Inflammatory macrophage treated with lipopolysaccharide for 4 hours (primary cell): ENCODE results near the gene ALKBH3.

Experiments
- DNase-seq: peaks from one replicate; pipeline ENCODE4 v3.0.0-alpha.2; 2020

Gene ALKBH3

DNA sequence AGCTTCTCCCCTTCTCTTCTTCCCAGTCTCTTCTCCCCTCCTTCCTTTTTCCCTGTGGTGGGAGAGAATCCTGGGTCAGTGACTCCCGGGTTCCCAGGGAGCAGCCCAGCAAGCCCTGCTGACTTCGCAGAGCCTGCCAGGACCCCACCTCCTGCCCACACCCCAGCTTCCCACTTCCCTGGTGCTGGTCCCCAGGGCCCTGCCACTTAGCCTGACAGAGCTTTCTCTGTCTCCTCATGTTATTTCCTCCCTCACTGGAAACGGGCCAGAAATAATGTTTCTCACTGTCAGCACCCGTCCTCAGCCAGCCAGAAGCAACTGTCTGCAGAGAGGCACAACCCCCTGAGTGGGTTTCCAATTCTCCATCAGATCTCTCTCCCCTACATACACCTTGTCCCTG is 88.9 kb downstream of the ALKBH3 start:
- no peak for DNase-seq
